Natural killer cell (primary cell): ENCODE data around the gene GRB10. TPM values are rescaled to one million over a fixed set of nuclear protein-coding genes. Genes with fewer than 3 reads are reported as not detected.

Source experiments
- ATAC-seq, 3 donors: fragments of 150-1000 bp in 2 of 3; fragments of 200-7000 bp in 1 of 3; cut with Tn5 transposase; 1 replicate in 1 of 3; 2 replicates in 2 of 3; pipeline ENCODE4 v1.10.0; 2021; ENCODE audit warnings: mild to moderate bottlenecking in 2 of 3, moderate library complexity in 2 of 3
- DNase-seq, 2 donors: peaks; one replicate each; pipeline versions ENCODE4 v3.0.0 to v3.0.0-alpha.2; 2013 to 2021; ENCODE audit warnings: mixed read lengths in 1 of 2
- H3K27ac ChIP-seq: one replicate; pipeline ENCODE4 v1.5.1; 2013; ENCODE audit warnings: mild to moderate bottlenecking, low read length
- H3K27me3 ChIP-seq: one replicate; pipeline ENCODE4 v1.6.1; 2013; ENCODE audit warnings: low read length; ENCODE audit not compliant: control insufficient read depth, insufficient read depth
- H3K36me3 ChIP-seq: one replicate; pipeline ENCODE4 v1.6.1; 2013; ENCODE audit warnings: low read length; ENCODE audit not compliant: control insufficient read depth, insufficient read depth
- H3K4me1 ChIP-seq: one replicate; pipeline ENCODE4 v1.6.1; 2013; ENCODE audit warnings: low read length; ENCODE audit not compliant: control insufficient read depth, insufficient read depth
- H3K4me3 ChIP-seq: one replicate; pipeline ENCODE4 v1.5.1; 2013; ENCODE audit warnings: low read length
- H3K9me3 ChIP-seq: one replicate; pipeline ENCODE4 v1.6.1; 2013; ENCODE audit warnings: low read length; ENCODE audit not compliant: control insufficient read depth, insufficient read depth
- H3K27ac Mint-ChIP-seq, 2 donors: one replicate each; pipeline ENCODE4 v1.8.0; 2022; ENCODE audit warnings: mild to moderate bottlenecking in 2 of 2, mixed read lengths in 2 of 2, moderate library complexity in 1 of 2
- H3K27me3 Mint-ChIP-seq, 2 donors: one replicate each; pipeline ENCODE4 v1.8.0; 2022; ENCODE audit warnings: low read depth in 2 of 2, mixed read lengths in 2 of 2
- H3K36me3 Mint-ChIP-seq: one replicate; pipeline ENCODE4 v1.8.0; 2022; ENCODE audit warnings: mixed read lengths
- H3K4me1 Mint-ChIP-seq, 2 donors: one replicate each; pipeline ENCODE4 v1.8.0; 2022; ENCODE audit warnings: mixed read lengths in 2 of 2
- H3K4me3 Mint-ChIP-seq: one replicate; pipeline ENCODE4 v1.8.0; 2022; ENCODE audit warnings: mild to moderate bottlenecking, moderate library complexity, mixed read lengths
- H3K9me3 Mint-ChIP-seq, 2 donors: one replicate each; pipeline ENCODE4 v1.8.0; 2022; ENCODE audit warnings: mixed read lengths in 2 of 2
- WGBS: methylation state at CpG from one replicate; pipeline ENCODE4 v1.1.7; 2013; ENCODE audit warnings: missing lambda C conversion rate; ENCODE audit not compliant: insufficient coverage; 5-methylcytosine and 5-hydroxymethylcytosine counted together
- intact Hi-C: fragments of 100-400 bp; cut with micrococcal nuclease; formaldehyde crosslinking; loops from one replicate; pipeline ENCODE4 v1.14.2; 2022
- total RNA-seq, 4 donors: library from RNA; stranded (reverse); fragments of 120-200 nt in 1 of 4; gene quantifications; one replicate each; pipeline versions ENCODE4 v1.2.3 to v1.2.4, GENCODE V29; 2013 to 2022
- TF ChIP-seq, protein P1 (sequence below): fragments of 200-600 bp; IDR thresholded peaks from one replicate; pipeline ENCODE4 v1.8.0; 2022; ENCODE audit warnings: antibody characterized with exemption

The GRB10 gene
- total RNA-seq, 3 donors from 2014 or later (not counting 1 experiment from before 2014, with no cell fraction given), result 0.16 to 24.4 (median 1.4) TPM

GRCh38 chr7:50766106-50766848, 16.4 kb downstream of the GRB10 start:
- intact Hi-C loops, result no loop called here
- Histone ChIP-seq H3K4me1 (peaks cover 3% of the 10 kb centered on the region), H3K27me3 (no peaks in the 10 kb centered on the region), H3K9me3 (no peaks in the 10 kb centered on the region), H3K36me3 (no peaks in the 10 kb centered on the region), H3K4me3 (no peak overlapping the region), H3K27ac (no peak overlapping the region)
- H3K36me3 Mint-ChIP-seq, result no peaks in the 10 kb centered on the region
- ATAC-seq, result no peak
- H3K9me3 Mint-ChIP-seq, result no peaks in the 10 kb centered on the region
- H3K27me3 Mint-ChIP-seq, result peaks cover 0 to 3% of the 10 kb centered on the region in 2 donors
- WGBS, result 71% methylated on average over 5 of the region's 5 CpGs
- no peak overlapping the region for H3K27ac Mint-ChIP-seq
- peaks cover 0 to 8% of the 10 kb centered on the region in 2 donors for H3K4me1 Mint-ChIP-seq
- no peak overlapping the region for H3K4me3 Mint-ChIP-seq
- no peak for DNase-seq
- TF ChIP-seq, protein P1, sequence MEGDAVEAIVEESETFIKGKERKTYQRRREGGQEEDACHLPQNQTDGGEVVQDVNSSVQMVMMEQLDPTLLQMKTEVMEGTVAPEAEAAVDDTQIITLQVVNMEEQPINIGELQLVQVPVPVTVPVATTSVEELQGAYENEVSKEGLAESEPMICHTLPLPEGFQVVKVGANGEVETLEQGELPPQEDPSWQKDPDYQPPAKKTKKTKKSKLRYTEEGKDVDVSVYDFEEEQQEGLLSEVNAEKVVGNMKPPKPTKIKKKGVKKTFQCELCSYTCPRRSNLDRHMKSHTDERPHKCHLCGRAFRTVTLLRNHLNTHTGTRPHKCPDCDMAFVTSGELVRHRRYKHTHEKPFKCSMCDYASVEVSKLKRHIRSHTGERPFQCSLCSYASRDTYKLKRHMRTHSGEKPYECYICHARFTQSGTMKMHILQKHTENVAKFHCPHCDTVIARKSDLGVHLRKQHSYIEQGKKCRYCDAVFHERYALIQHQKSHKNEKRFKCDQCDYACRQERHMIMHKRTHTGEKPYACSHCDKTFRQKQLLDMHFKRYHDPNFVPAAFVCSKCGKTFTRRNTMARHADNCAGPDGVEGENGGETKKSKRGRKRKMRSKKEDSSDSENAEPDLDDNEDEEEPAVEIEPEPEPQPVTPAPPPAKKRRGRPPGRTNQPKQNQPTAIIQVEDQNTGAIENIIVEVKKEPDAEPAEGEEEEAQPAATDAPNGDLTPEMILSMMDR, result no peak

DNA sequence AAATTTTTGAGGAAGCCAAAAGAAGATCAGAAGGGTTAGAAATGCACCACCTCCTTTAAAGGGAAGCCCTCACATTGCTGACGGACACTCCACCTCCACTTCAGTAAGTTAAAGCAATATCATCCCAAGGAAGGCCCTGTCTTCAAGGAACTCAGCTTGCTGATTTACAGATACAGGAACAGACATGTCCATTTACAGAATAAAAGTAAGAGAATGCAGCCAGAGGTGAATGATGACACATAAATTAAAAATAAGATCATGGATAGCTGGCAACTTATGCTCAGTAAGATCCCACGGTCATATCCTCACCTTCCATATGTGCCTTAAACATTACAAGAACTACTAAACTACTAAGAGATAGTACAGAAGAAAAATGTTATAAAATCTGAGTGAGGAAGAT, 20.4 kb downstream of the GRB10 start:
- peaks cover 0 to 8% of the 10 kb centered on the region in 2 donors for H3K4me1 Mint-ChIP-seq
- H3K36me3 ChIP-seq, result no peaks in the 10 kb centered on the region

GRCh38 chr7:50761713-50762112, 21.0 kb downstream of the GRB10 start:
- TF ChIP-seq, protein P1, result no peak
- H3K27ac Mint-ChIP-seq, result no peak overlapping the region
- H3K4me1 Mint-ChIP-seq, result peaks cover 0 to 8% of the 10 kb centered on the region in 2 donors
- intact Hi-C loops, result no loop called here
- H3K4me3 Mint-ChIP-seq, result no peak overlapping the region
- 23% methylated on average over 6 of the region's 7 CpGs for WGBS
- H3K27me3 ChIP-seq, result no peaks in the 10 kb centered on the region
- H3K36me3 Mint-ChIP-seq, result no peaks in the 10 kb centered on the region
- H3K9me3 ChIP-seq, result no peaks in the 10 kb centered on the region
- ATAC-seq, result no peak
- peaks cover 3% of the 10 kb centered on the region for H3K4me1 ChIP-seq
- H3K27me3 Mint-ChIP-seq, result no peaks in the 10 kb centered on the region
- peak in 1 of 2 donors; percentile 12 for DNase-seq
- no peak overlapping the region for H3K4me3 ChIP-seq
- no peaks in the 10 kb centered on the region for H3K36me3 ChIP-seq
- no peaks in the 10 kb centered on the region for H3K9me3 Mint-ChIP-seq
- H3K27ac ChIP-seq, result no peak overlapping the region

More for the DNA sequence above, 20.4 kb downstream of the GRB10 start:
- DNase-seq (no peak), ATAC-seq (no peak)
- Histone ChIP-seq H3K4me1 (peaks cover 3% of the 10 kb centered on the region), H3K4me3 (no peak overlapping the region), H3K27me3 (no peaks in the 10 kb centered on the region), H3K9me3 (no peaks in the 10 kb centered on the region), H3K27ac (no peak overlapping the region)
- Mint-ChIP-seq H3K4me3 (no peak overlapping the region), H3K27me3 (no peaks in the 10 kb centered on the region), H3K9me3 (no peaks in the 10 kb centered on the region), H3K36me3 (no peaks in the 10 kb centered on the region), H3K27ac (no peak overlapping the region)
- intact Hi-C loops, result no loop called here
- 78% methylated on average over 1 of the region's 2 CpGs for WGBS
- TF ChIP-seq, protein P1, result no peak
